Fibroblast of lung (primary cell): ENCODE data around the gene HMSD.
"Not testable (repeated sequence)": the region's sequence is repeated elsewhere in the genome, so short reads cannot be mapped to it uniquely, and the experiment has no call there.

ENCODE experiments used
- CTCF ChIP-seq, 2 donors: IDR thresholded peaks in 1 of 2; conservative IDR thresholded peaks in 1 of 2; 1 replicate in 1 of 2; 2 replicates in 1 of 2; pipeline ENCODE4 v1.5.1; 2011 to 2012; ENCODE audit warnings: low read length in 2 of 2, control low read depth in 1 of 2, inconsistent platforms in 1 of 2, low read depth in 1 of 2, mild to moderate bottlenecking in 1 of 2
- EZH2 ChIP-seq: IDR thresholded peaks from 2 replicates; pipeline ENCODE4 v1.5.1; 2012; ENCODE audit warnings: low read length, control low read depth, mild to moderate bottlenecking; ENCODE audit errors: missing control alignments

GRCh38 chr18:63929369-63929768, 19.7 kb upstream of the HMSD start:
- not testable (repeated sequence) for TF ChIP-seq CTCF (conservative IDR thresholded peaks at IDR 0.05 in 1 of 2, IDR thresholded peaks at IDR 0.05 in 1 of 2; ENCODE audit: low read depth in 1 of 2, low read length in 2 of 2); EZH2
